ENCODE results near the gene SNRNP70. TPM values are rescaled to one million over a fixed set of nuclear protein-coding genes. Genes with fewer than 3 reads are reported as not detected.
"Not testable (repeated sequence)": the region's sequence is repeated elsewhere in the genome, so short reads cannot be mapped to it uniquely, and the experiment has no call there.

The SNRNP70 gene
- total and polyA plus RNA-seq, 9 donors, result 157 to 276 (median 221) TPM

GRCh38 chr19:49074869-49075268, 10.4 kb upstream of the SNRNP70 start:
- 0% methylated on average over 1 of the region's 9 CpGs for WGBS (ENCODE audit: insufficient coverage)

GRCh38 chr19:49080392-49080791, 4.9 kb upstream of the SNRNP70 start:
- Histone ChIP-seq H3K27me3 (ENCODE audit: control insufficient read depth, insufficient read depth, low read length) (peaks cover 7% of the 10 kb centered on the region), H3K4me1 (ENCODE audit: control insufficient read depth, insufficient read depth, low read length) (peaks cover 5% of the 10 kb centered on the region), H3K36me3 (ENCODE audit: control insufficient read depth, insufficient read depth, low read length) (no peaks in the 10 kb centered on the region), H3K9me3 (replicated peaks; ENCODE audit: control insufficient read depth, low read depth, low read length) (no peaks in the 10 kb centered on the region), H3K27ac (ENCODE audit: low read length) (no peak overlapping the region), H3K4me3 (ENCODE audit: low read length) (no peak overlapping the region)
- no peak for DNase-seq
- no CpG with 5 or more reads among the region's 4 CpGs for WGBS (ENCODE audit: insufficient coverage)

More at GRCh38 chr19:49074869-49075268, 10.4 kb upstream of the SNRNP70 start:
- H3K4me3 ChIP-seq (ENCODE audit: low read length); H3K9me3 ChIP-seq (replicated peaks; ENCODE audit: control insufficient read depth, low read depth, low read length); H3K27ac ChIP-seq (ENCODE audit: low read length); H3K36me3 ChIP-seq (ENCODE audit: control insufficient read depth, insufficient read depth, low read length): not testable (repeated sequence)
- Histone ChIP-seq H3K4me1 (ENCODE audit: control insufficient read depth, insufficient read depth, low read length) (peaks cover 11% of the 10 kb centered on the region), H3K27me3 (ENCODE audit: control insufficient read depth, insufficient read depth, low read length) (peaks cover 46% of the 10 kb centered on the region)
- peak; percentile 63 for DNase-seq

GRCh38 chr19:49081273-49081672, 4.0 kb upstream of the SNRNP70 start:
- peaks cover 7% of the 10 kb centered on the region for H3K27me3 ChIP-seq (ENCODE audit: control insufficient read depth, insufficient read depth, low read length)
- H3K27ac ChIP-seq (ENCODE audit: low read length), result no peak overlapping the region
- H3K4me3 ChIP-seq (ENCODE audit: low read length), result no peak overlapping the region
- 50% methylated on average over 1 of the region's 1 CpG for WGBS (ENCODE audit: insufficient coverage)
- peaks cover 10% of the 10 kb centered on the region for H3K4me1 ChIP-seq (ENCODE audit: control insufficient read depth, insufficient read depth, low read length)
- H3K9me3 ChIP-seq (replicated peaks; ENCODE audit: control insufficient read depth, low read depth, low read length), result no peaks in the 10 kb centered on the region
- peaks cover under 1% of the 10 kb centered on the region for H3K36me3 ChIP-seq (ENCODE audit: control insufficient read depth, insufficient read depth, low read length)
- DNase-seq, result no peak

- Histone ChIP-seq H3K4me3 (ENCODE audit: low read length) (peak overlapping the region; percentile 100), H3K9me3 (replicated peaks; ENCODE audit: control insufficient read depth, low read depth, low read length) (no peaks in the 10 kb centered on the region), H3K4me1 (ENCODE audit: control insufficient read depth, insufficient read depth, low read length) (peaks cover 21% of the 10 kb centered on the region), H3K27ac (ENCODE audit: low read length) (peak overlapping the region; percentile 98), H3K36me3 (ENCODE audit: control insufficient read depth, insufficient read depth, low read length) (peaks cover 21% of the 10 kb centered on the region), H3K27me3 (ENCODE audit: control insufficient read depth, insufficient read depth, low read length) (peaks cover 4% of the 10 kb centered on the region)
- WGBS (ENCODE audit: insufficient coverage), result 56% methylated on average over 16 of the region's 26 CpGs
- no peak for DNase-seq
Observed at GRCh38 chr19:49084206-49085019, 838 bp upstream of the SNRNP70 start.

- Histone ChIP-seq H3K4me1 (ENCODE audit: control insufficient read depth, insufficient read depth, low read length) (peaks cover 21% of the 10 kb centered on the region), H3K9me3 (replicated peaks; ENCODE audit: control insufficient read depth, low read depth, low read length) (no peaks in the 10 kb centered on the region), H3K27me3 (ENCODE audit: control insufficient read depth, insufficient read depth, low read length) (peaks cover 4% of the 10 kb centered on the region), H3K27ac (ENCODE audit: low read length) (peak overlapping the region; percentile 98), H3K4me3 (ENCODE audit: low read length) (peak overlapping the region; percentile 100), H3K36me3 (ENCODE audit: control insufficient read depth, insufficient read depth, low read length) (peaks cover 32% of the 10 kb centered on the region)
- 0% methylated on average over 14 of the region's 14 CpGs for WGBS (ENCODE audit: insufficient coverage)
- DNase-seq, result no peak
Observed at GRCh38 chr19:49085868-49086232, 599 bp downstream of the SNRNP70 start.

- Histone ChIP-seq H3K9me3 (replicated peaks; ENCODE audit: control insufficient read depth, low read depth, low read length) (no peaks in the 10 kb centered on the region), H3K27me3 (ENCODE audit: control insufficient read depth, insufficient read depth, low read length) (peaks cover 4% of the 10 kb centered on the region), H3K4me3 (ENCODE audit: low read length) (peak overlapping the region; percentile 100), H3K4me1 (ENCODE audit: control insufficient read depth, insufficient read depth, low read length) (peaks cover 21% of the 10 kb centered on the region), H3K27ac (ENCODE audit: low read length) (peak overlapping the region; percentile 98), H3K36me3 (ENCODE audit: control insufficient read depth, insufficient read depth, low read length) (peaks cover 35% of the 10 kb centered on the region)
- WGBS (ENCODE audit: insufficient coverage), result 63% methylated on average over 5 of the region's 11 CpGs
- DNase-seq, result no peak
Observed at GRCh38 chr19:49086296-49086695, 1.0 kb downstream of the SNRNP70 start.

GRCh38 chr19:49091391-49092038, 6.3 kb downstream of the SNRNP70 start:
- Histone ChIP-seq H3K4me1 (ENCODE audit: control insufficient read depth, insufficient read depth, low read length) (peaks cover 25% of the 10 kb centered on the region), H3K36me3 (ENCODE audit: control insufficient read depth, insufficient read depth, low read length) (peaks cover 62% of the 10 kb centered on the region), H3K27me3 (ENCODE audit: control insufficient read depth, insufficient read depth, low read length) (no peaks in the 10 kb centered on the region), H3K4me3 (ENCODE audit: low read length) (no peak overlapping the region), H3K27ac (ENCODE audit: low read length) (no peak overlapping the region), H3K9me3 (replicated peaks; ENCODE audit: control insufficient read depth, low read depth, low read length) (no peaks in the 10 kb centered on the region)
- no peak for DNase-seq
- 96% methylated on average over 15 of the region's 17 CpGs for WGBS (ENCODE audit: insufficient coverage)

- Histone ChIP-seq H3K9me3 (replicated peaks; ENCODE audit: control insufficient read depth, low read depth, low read length) (no peaks in the 10 kb centered on the region), H3K4me1 (ENCODE audit: control insufficient read depth, insufficient read depth, low read length) (peaks cover 25% of the 10 kb centered on the region), H3K36me3 (ENCODE audit: control insufficient read depth, insufficient read depth, low read length) (peaks cover 64% of the 10 kb centered on the region), H3K27ac (ENCODE audit: low read length) (no peak overlapping the region), H3K27me3 (ENCODE audit: control insufficient read depth, insufficient read depth, low read length) (no peaks in the 10 kb centered on the region), H3K4me3 (ENCODE audit: low read length) (no peak overlapping the region)
- DNase-seq, result no peak
- WGBS (ENCODE audit: insufficient coverage), result 89% methylated on average over 4 of the region's 6 CpGs
Observed at GRCh38 chr19:49092686-49093085, 7.4 kb downstream of the SNRNP70 start.

- H3K27me3 ChIP-seq (ENCODE audit: control insufficient read depth, insufficient read depth, low read length), result no peaks in the 10 kb centered on the region
- H3K9me3 ChIP-seq (replicated peaks; ENCODE audit: control insufficient read depth, low read depth, low read length), result no peaks in the 10 kb centered on the region
- peaks cover 29% of the 10 kb centered on the region for H3K4me1 ChIP-seq (ENCODE audit: control insufficient read depth, insufficient read depth, low read length)
- H3K27ac ChIP-seq (ENCODE audit: low read length), result peak overlapping the region; percentile 62
- H3K36me3 ChIP-seq (ENCODE audit: control insufficient read depth, insufficient read depth, low read length), result peaks cover 73% of the 10 kb centered on the region
- 69% methylated on average over 11 of the region's 23 CpGs for WGBS (ENCODE audit: insufficient coverage)
- DNase-seq, result peak; percentile 76
- no peak overlapping the region for H3K4me3 ChIP-seq (ENCODE audit: low read length)
Observed at GRCh38 chr19:49094505-49095482, 9.5 kb downstream of the SNRNP70 start.

Measured in muscle of leg (tissue), 11 donors.